K562 (cell line): ENCODE measurements around the gene NR1D1. TPM values are rescaled to one million over a fixed set of nuclear protein-coding genes. Genes with fewer than 3 reads are reported as not detected.

Experiments
- BRCA1 ChIP-seq, 2 experiments: fragments of 450-650 bp in 1 of 2; sonication (generic) in 1 of 2; formaldehyde crosslinking in 1 of 2; IDR thresholded peaks; 2 replicates each; pipeline versions ENCODE4 v1.5.0 to v1.6.1; 2017 to 2020; ENCODE audit warnings: mild to moderate bottlenecking in 1 of 2, missing genetic modification reagents in 1 of 2
- CREB3L1 ChIP-seq: fragments of 450-650 bp; IDR thresholded peaks from 2 replicates; pipeline ENCODE4 v1.6.1; 2014; ENCODE audit warnings: low read depth, mild to moderate bottlenecking, moderate library complexity, borderline replicate concordance
- CREM ChIP-seq: IDR thresholded peaks from 2 replicates; pipeline ENCODE4 v1.6.1; 2014; ENCODE audit warnings: antibody characterized with exemption, low read depth
- FOXJ3 ChIP-seq: sonication (generic); formaldehyde crosslinking; IDR thresholded peaks from 2 replicates; pipeline ENCODE4 v1.4.0; 2020; ENCODE audit warnings: mild to moderate bottlenecking, missing genetic modification reagents
- GMEB1 ChIP-seq: fragments of 250-450 bp; sonication (Bioruptor Pico); IDR thresholded peaks from 2 replicates; pipeline ENCODE4 v1.4.0; 2020; ENCODE audit warnings: mild to moderate bottlenecking
- HDAC3 ChIP-seq: fragments of 450-650 bp; IDR thresholded peaks from 2 replicates; pipeline ENCODE4 v1.6.1; 2018; ENCODE audit warnings: borderline replicate concordance, mild to moderate bottlenecking, moderate library complexity; ENCODE audit not compliant: partially characterized antibody
- HEY1 ChIP-seq: fragments of 250-450 bp; sonication (Bioruptor Pico); IDR thresholded peaks from 2 replicates; pipeline ENCODE4 v1.5.0; 2020; ENCODE audit warnings: mild to moderate bottlenecking, moderate library complexity, borderline replicate concordance
- JUNB ChIP-seq: fragments of 450-650 bp; formaldehyde crosslinking; conservative IDR thresholded peaks from 2 replicates; pipeline ENCODE4 v1.4.0; 2020; ENCODE audit warnings: mild to moderate bottlenecking
- MED1 ChIP-seq: sonication (generic); formaldehyde crosslinking; IDR thresholded peaks from 2 replicates; pipeline ENCODE4 v1.8.1; 2023; ENCODE audit warnings: missing genetic modification reagents, borderline replicate concordance
- NELFE ChIP-seq: IDR thresholded peaks from 2 replicates; pipeline ENCODE4 v1.6.1; 2011; ENCODE audit warnings: mild to moderate bottlenecking; ENCODE audit not compliant: insufficient read depth, insufficient read length
- NFE2 ChIP-seq: IDR thresholded peaks from 2 replicates; pipeline ENCODE4 v1.6.1; 2014; ENCODE audit warnings: antibody characterized with exemption, low read depth
- RB1 ChIP-seq: fragments of 450-650 bp; IDR thresholded peaks from 2 replicates; pipeline ENCODE4 v1.6.1; 2017; ENCODE audit warnings: low read depth, mild to moderate bottlenecking
- RBM15 ChIP-seq: fragments of 200-400 bp; formaldehyde crosslinking; IDR thresholded peaks from 2 replicates; pipeline ENCODE4 v1.6.1; 2018; ENCODE audit warnings: mild to moderate bottlenecking, low read length, moderate library complexity; ENCODE audit not compliant: insufficient read depth
- TEAD2 ChIP-seq: fragments of 450-650 bp; IDR thresholded peaks from 2 replicates; pipeline ENCODE4 v1.6.1; 2016; ENCODE audit warnings: missing genetic modification characterization, control low read depth, missing compliant biosample characterization
- ZNF175 ChIP-seq: fragments of 200-800 bp; sonication (Bioruptor generic); IDR thresholded peaks from 2 replicates; pipeline ENCODE4 v1.6.1; 2016; ENCODE audit warnings: low read depth, mild to moderate bottlenecking, missing genetic modification characterization, missing compliant biosample characterization
- ZNF551 ChIP-seq: fragments of 250-450 bp; sonication (Bioruptor Pico); IDR thresholded peaks from 2 replicates; pipeline ENCODE4 v1.5.0; 2021; ENCODE audit warnings: mild to moderate bottlenecking, moderate library complexity
- polyA plus RNA-seq, 8 experiments: library from polyadenylated mRNA; depleted of rRNA in 4 of 8; stranded (reverse) in 5 of 8; unstranded in 3 of 8; fragments of >200 nt; fragmentation: Nextera tagmentation in 2 of 8; fragmentation: Illumina TruSeq in 1 of 8; extraction: Ambion mirVana in 2 of 8; extraction: Trizol in 1 of 8; gene quantifications; 2 replicates each; pipeline versions ENCODE4 v1.2.1 to v1.2.3, GENCODE V29; 2011 to 2014; ENCODE audit warnings: inconsistent platforms in 1 of 8, missing spikeins in 1 of 8
- total RNA-seq, 7 experiments: library from RNA; depleted of rRNA in 6 of 7; stranded (reverse); fragments of >200 nt in 6 of 7; fragmentation: Illumina TruSeq in 2 of 7; extraction: Trizol in 2 of 7; gene quantifications; 2 replicates each; pipeline versions ENCODE4 v1.2.1 to v1.2.3, GENCODE V29; 2011 to 2021; ENCODE audit warnings: low replicate concordance in 1 of 7
- TF ChIP-seq, protein P1 (sequence below): fragments of 250-450 bp; sonication (Bioruptor Pico); IDR thresholded peaks from 2 replicates; pipeline ENCODE4 v1.5.0; 2022; ENCODE audit warnings: mild to moderate bottlenecking
- TF ChIP-seq, protein P2 (sequence below): fragments of 250-450 bp; sonication (Bioruptor Pico); IDR thresholded peaks from 2 replicates; pipeline ENCODE4 v1.5.0; 2021; ENCODE audit warnings: mild to moderate bottlenecking, borderline replicate concordance
- TF ChIP-seq, protein P3 (sequence below): fragments of 250-450 bp; sonication (Bioruptor Pico); IDR thresholded peaks from 2 replicates; pipeline ENCODE4 v1.6.1; 2021; ENCODE audit warnings: mild to moderate bottlenecking

The NR1D1 gene
- total and polyA plus RNA-seq, 9 of the 15 experiments (the other 6 are each of a cell fraction or from before 2014, with no cell fraction given): 0.25 to 7.7 (median 0.65) TPM

DNA sequence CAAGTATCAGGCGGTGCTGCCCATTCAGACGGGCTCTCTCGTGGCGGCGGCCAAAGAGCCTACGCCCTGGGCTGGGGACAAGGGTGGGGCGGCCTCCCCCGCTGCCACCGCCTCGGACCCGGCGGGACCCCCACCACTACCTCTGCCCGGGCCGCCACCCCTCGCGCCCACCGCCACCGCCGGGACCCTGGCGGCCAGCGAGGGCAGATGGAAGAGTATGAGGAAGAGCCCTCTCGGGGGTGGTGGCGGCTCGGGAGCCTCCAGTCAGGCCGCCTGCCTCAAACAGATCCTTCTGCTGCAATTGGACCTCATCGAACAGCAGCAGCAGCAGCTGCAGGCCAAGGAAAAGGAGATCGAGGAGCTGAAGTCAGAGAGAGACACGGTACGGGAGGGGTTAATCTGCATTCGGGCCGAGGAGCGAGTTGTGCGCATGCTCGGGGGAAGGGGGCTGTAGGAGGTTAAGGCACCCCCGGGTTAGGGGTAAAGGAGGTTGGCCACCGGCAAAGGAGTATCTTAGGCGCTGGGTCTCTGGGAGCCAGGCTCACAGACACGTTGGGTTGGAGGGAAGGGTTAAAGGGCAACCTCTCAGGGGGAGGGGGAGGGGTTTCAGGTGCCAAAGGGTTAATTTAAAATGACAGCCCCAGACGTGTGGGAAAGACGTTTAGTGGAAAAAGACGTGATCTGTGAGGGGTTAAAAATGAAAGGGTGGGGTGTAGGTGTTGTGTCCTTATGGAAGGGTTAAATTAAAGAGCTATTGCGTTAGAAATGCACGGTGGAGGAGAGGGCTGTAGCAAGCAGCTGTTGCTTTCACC is 22.8 kb upstream of the NR1D1 start (continued):
- TF ChIP-seq HEY1 (CRISPR knock-in tag): no peak
- TF ChIP-seq ZNF175 (CRISPR knock-in tag): no peak
- no peak for TF ChIP-seq NFE2
- TF ChIP-seq GMEB1 (CRISPR knock-in tag): no peak
- TF ChIP-seq, protein P1, sequence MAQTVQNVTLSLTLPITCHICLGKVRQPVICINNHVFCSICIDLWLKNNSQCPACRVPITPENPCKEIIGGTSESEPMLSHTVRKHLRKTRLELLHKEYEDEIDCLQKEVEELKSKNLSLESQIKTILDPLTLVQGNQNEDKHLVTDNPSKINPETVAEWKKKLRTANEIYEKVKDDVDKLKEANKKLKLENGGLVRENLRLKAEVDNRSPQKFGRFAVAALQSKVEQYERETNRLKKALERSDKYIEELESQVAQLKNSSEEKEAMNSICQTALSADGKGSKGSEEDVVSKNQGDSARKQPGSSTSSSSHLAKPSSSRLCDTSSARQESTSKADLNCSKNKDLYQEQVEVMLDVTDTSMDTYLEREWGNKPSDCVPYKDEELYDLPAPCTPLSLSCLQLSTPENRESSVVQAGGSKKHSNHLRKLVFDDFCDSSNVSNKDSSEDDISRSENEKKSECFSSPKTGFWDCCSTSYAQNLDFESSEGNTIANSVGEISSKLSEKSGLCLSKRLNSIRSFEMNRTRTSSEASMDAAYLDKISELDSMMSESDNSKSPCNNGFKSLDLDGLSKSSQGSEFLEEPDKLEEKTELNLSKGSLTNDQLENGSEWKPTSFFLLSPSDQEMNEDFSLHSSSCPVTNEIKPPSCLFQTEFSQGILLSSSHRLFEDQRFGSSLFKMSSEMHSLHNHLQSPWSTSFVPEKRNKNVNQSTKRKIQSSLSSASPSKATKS (CRISPR knock-in tag): no peak
- TF ChIP-seq JUNB: no peak
- TF ChIP-seq ZNF551: no peak
- no peak for TF ChIP-seq MED1
- TF ChIP-seq, protein P2, sequence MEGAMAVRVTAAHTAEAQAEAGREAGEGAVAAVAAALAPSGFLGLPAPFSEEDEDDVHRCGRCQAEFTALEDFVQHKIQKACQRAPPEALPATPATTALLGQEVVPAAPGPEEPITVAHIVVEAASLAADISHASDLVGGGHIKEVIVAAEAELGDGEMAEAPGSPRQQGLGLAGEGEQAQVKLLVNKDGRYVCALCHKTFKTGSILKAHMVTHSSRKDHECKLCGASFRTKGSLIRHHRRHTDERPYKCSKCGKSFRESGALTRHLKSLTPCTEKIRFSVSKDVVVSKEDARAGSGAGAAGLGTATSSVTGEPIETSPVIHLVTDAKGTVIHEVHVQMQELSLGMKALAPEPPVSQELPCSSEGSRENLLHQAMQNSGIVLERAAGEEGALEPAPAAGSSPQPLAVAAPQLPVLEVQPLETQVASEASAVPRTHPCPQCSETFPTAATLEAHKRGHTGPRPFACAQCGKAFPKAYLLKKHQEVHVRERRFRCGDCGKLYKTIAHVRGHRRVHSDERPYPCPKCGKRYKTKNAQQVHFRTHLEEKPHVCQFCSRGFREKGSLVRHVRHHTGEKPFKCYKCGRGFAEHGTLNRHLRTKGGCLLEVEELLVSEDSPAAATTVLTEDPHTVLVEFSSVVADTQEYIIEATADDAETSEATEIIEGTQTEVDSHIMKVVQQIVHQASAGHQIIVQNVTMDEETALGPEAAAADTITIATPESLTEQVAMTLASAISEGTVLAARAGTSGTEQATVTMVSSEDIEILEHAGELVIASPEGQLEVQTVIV: no peak
- no peak for TF ChIP-seq HDAC3
- TF ChIP-seq FOXJ3: no peak
- no peak for TF ChIP-seq NELFE
- TF ChIP-seq TEAD2 (tag): no peak
- no peak for TF ChIP-seq RBM15
- TF ChIP-seq CREB3L1: peak; percentile 51; the same call in 1 of the 2 replicates
- no peak for TF ChIP-seq BRCA1 (IDR thresholded peaks at IDR 0.05)
- no peak for TF ChIP-seq BRCA1 (CRISPR knock-in tag; IDR thresholded peaks at IDR 0.05)
- TF ChIP-seq RB1: no peak
- TF ChIP-seq, protein P3, sequence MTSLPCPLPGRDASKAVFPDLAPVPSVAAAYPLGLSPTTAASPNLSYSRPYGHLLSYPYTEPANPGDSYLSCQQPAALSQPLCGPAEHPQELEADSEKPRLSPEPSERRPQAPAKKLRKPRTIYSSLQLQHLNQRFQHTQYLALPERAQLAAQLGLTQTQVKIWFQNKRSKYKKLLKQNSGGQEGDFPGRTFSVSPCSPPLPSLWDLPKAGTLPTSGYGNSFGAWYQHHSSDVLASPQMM (CRISPR knock-in tag): no peak
- no peak for TF ChIP-seq CREM
